Natural killer cell (primary cell): ENCODE results near the gene KRT3. TPM values are rescaled to one million over a fixed set of nuclear protein-coding genes. Genes with fewer than 3 reads are reported as not detected.

ENCODE experiments used
- ATAC-seq, 3 donors: fragments of 150-1000 bp in 2 of 3; fragments of 200-7000 bp in 1 of 3; cut with Tn5 transposase; 1 replicate in 1 of 3; 2 replicates in 2 of 3; pipeline ENCODE4 v1.10.0; 2021; ENCODE audit warnings: mild to moderate bottlenecking in 2 of 3, moderate library complexity in 2 of 3
- DNase-seq, 2 donors: peaks; one replicate each; pipeline versions ENCODE4 v3.0.0 to v3.0.0-alpha.2; 2013 to 2021; ENCODE audit warnings: mixed read lengths in 1 of 2
- H3K27ac ChIP-seq: one replicate; pipeline ENCODE4 v1.5.1; 2013; ENCODE audit warnings: mild to moderate bottlenecking, low read length
- H3K27me3 ChIP-seq: one replicate; pipeline ENCODE4 v1.6.1; 2013; ENCODE audit warnings: low read length; ENCODE audit not compliant: control insufficient read depth, insufficient read depth
- H3K36me3 ChIP-seq: one replicate; pipeline ENCODE4 v1.6.1; 2013; ENCODE audit warnings: low read length; ENCODE audit not compliant: control insufficient read depth, insufficient read depth
- H3K4me1 ChIP-seq: one replicate; pipeline ENCODE4 v1.6.1; 2013; ENCODE audit warnings: low read length; ENCODE audit not compliant: control insufficient read depth, insufficient read depth
- H3K4me3 ChIP-seq: one replicate; pipeline ENCODE4 v1.5.1; 2013; ENCODE audit warnings: low read length
- H3K9me3 ChIP-seq: one replicate; pipeline ENCODE4 v1.6.1; 2013; ENCODE audit warnings: low read length; ENCODE audit not compliant: control insufficient read depth, insufficient read depth
- H3K27ac Mint-ChIP-seq, 2 donors: one replicate each; pipeline ENCODE4 v1.8.0; 2022; ENCODE audit warnings: mild to moderate bottlenecking in 2 of 2, mixed read lengths in 2 of 2, moderate library complexity in 1 of 2
- H3K27me3 Mint-ChIP-seq, 2 donors: one replicate each; pipeline ENCODE4 v1.8.0; 2022; ENCODE audit warnings: low read depth in 2 of 2, mixed read lengths in 2 of 2
- H3K36me3 Mint-ChIP-seq: one replicate; pipeline ENCODE4 v1.8.0; 2022; ENCODE audit warnings: mixed read lengths
- H3K4me1 Mint-ChIP-seq, 2 donors: one replicate each; pipeline ENCODE4 v1.8.0; 2022; ENCODE audit warnings: mixed read lengths in 2 of 2
- H3K4me3 Mint-ChIP-seq: one replicate; pipeline ENCODE4 v1.8.0; 2022; ENCODE audit warnings: mild to moderate bottlenecking, moderate library complexity, mixed read lengths
- H3K9me3 Mint-ChIP-seq, 2 donors: one replicate each; pipeline ENCODE4 v1.8.0; 2022; ENCODE audit warnings: mixed read lengths in 2 of 2
- CTCF ChIP-seq: fragments of 200-600 bp; IDR thresholded peaks from one replicate; pipeline ENCODE4 v1.8.0; 2022; ENCODE audit warnings: antibody characterized with exemption
- WGBS: methylation state at CpG from one replicate; pipeline ENCODE4 v1.1.7; 2013; ENCODE audit warnings: missing lambda C conversion rate; ENCODE audit not compliant: insufficient coverage; 5-methylcytosine and 5-hydroxymethylcytosine counted together
- intact Hi-C: fragments of 100-400 bp; cut with micrococcal nuclease; formaldehyde crosslinking; loops from one replicate; pipeline ENCODE4 v1.14.2; 2022
- total RNA-seq, 4 donors: library from RNA; stranded (reverse); fragments of 120-200 nt in 1 of 4; gene quantifications; one replicate each; pipeline versions ENCODE4 v1.2.3 to v1.2.4, GENCODE V29; 2013 to 2022

The KRT3 gene
- total RNA-seq, 3 donors from 2014 or later (not counting 1 experiment from before 2014, with no cell fraction given) = not detected

GRCh38 chr12:52812749-52813148 is 16.8 kb upstream of the KRT3 start:
- Histone ChIP-seq H3K27ac (no peak overlapping the region), H3K4me3 (no peak overlapping the region), H3K36me3 (no peaks in the 10 kb centered on the region), H3K27me3 (no peaks in the 10 kb centered on the region), H3K4me1 (no peaks in the 10 kb centered on the region), H3K9me3 (no peaks in the 10 kb centered on the region)
- Mint-ChIP-seq H3K4me1 (peaks cover 4 to 10% of the 10 kb centered on the region in 2 donors), H3K36me3 (no peaks in the 10 kb centered on the region), H3K27ac (no peak overlapping the region), H3K9me3 (no peaks in the 10 kb centered on the region), H3K4me3 (no peak overlapping the region), H3K27me3 (peaks cover 6 to 14% of the 10 kb centered on the region in 2 donors)
- intact Hi-C loops = no loop called here
- ATAC-seq = no peak
- no peak for DNase-seq
- TF ChIP-seq CTCF = no peak
- 26% methylated on average over 3 of the region's 3 CpGs for WGBS

DNA sequence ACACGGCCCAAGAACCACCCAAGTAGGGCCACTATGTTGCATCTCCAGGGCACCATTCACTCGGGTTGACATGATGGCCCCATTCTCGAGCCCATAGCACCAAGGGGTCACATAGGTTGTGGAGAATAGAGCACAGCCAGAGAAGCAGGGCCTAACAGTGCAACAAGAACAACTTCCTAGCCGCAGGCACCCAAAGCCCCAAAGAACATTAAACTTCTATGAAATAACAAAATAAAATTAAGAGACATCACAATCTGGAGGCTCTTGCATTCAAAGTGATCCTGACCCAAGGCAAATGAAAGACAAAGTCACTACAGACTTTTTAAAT is 16.1 kb upstream of the KRT3 start:
- no peak overlapping the region for H3K4me3 Mint-ChIP-seq
- no peaks in the 10 kb centered on the region for H3K9me3 ChIP-seq
- no peaks in the 10 kb centered on the region for H3K36me3 ChIP-seq
- H3K9me3 Mint-ChIP-seq = no peaks in the 10 kb centered on the region
- H3K4me3 ChIP-seq = no peak overlapping the region
- H3K4me1 Mint-ChIP-seq = peaks cover 4% of the 10 kb centered on the region in 2 donors
- no peak for ATAC-seq
- no peaks in the 10 kb centered on the region for H3K27me3 ChIP-seq
- no peak overlapping the region for H3K27ac ChIP-seq
- no peak for TF ChIP-seq CTCF
- DNase-seq = no peak
- no peaks in the 10 kb centered on the region for H3K4me1 ChIP-seq
- H3K27me3 Mint-ChIP-seq = peaks cover 6% of the 10 kb centered on the region in 2 donors
- H3K27ac Mint-ChIP-seq = no peak overlapping the region
- H3K36me3 Mint-ChIP-seq = no peaks in the 10 kb centered on the region
- 74% methylated on average over 4 of the region's 4 CpGs for WGBS
- intact Hi-C loops = no loop called here

DNA sequence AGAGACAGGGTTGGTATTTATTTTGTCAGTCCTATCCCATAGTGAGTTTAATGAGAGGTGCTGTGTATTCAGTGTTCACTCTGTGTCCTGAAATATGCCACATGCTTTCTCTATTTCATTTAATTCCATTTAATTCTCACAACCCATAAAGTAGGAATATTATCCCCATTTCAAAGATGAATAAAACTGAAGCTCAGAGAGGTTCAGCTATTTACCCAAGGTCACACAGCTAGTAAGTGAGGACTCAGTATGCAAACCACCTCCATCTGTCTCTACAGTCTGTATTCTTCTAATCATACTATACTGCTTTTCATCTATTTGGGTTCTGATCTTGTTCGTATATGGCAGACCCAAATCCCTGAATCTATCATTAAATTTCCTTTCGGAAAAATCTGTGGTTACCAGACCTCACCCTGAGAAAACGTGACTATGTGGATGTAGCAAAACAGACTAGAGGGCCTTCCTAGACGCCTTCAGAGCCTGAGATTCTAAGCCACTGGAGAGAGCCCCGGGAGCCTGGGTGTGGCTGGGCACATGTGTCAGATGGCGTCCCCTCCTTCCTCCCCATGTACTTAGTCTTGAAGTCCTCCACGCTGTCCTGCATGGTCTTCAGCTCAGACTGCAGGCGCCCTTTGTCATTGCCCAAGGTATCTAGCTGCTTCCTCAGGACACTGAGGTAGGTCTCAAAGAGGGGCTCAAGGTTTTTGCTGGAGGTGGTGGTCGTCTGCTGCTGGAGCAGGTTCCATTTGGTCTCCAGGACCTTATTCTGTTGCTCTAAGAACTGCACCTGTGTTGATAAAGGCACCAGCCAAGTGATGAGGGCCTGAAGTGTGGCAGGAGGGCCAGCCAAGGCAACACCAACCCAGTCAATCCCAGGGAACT is 15.5 kb upstream of the KRT3 start:
- Mint-ChIP-seq H3K27me3 (peaks cover 6 to 8% of the 10 kb centered on the region in 2 donors), H3K4me1 (peaks cover 4% of the 10 kb centered on the region in 2 donors), H3K36me3 (no peaks in the 10 kb centered on the region), H3K27ac (no peak overlapping the region), H3K9me3 (no peaks in the 10 kb centered on the region), H3K4me3 (no peak overlapping the region)
- intact Hi-C loops = no loop called here
- no peak overlapping the region for H3K4me3 ChIP-seq
- ATAC-seq = no peak
- no peak for TF ChIP-seq CTCF
- H3K4me1 ChIP-seq = no peaks in the 10 kb centered on the region
- H3K36me3 ChIP-seq = no peaks in the 10 kb centered on the region
- H3K9me3 ChIP-seq = no peaks in the 10 kb centered on the region
- no peak for DNase-seq
- no peak overlapping the region for H3K27ac ChIP-seq
- 87% methylated on average over 9 of the region's 9 CpGs for WGBS
- H3K27me3 ChIP-seq = no peaks in the 10 kb centered on the region

- H3K27me3 ChIP-seq = no peaks in the 10 kb centered on the region
- no peaks in the 10 kb centered on the region for H3K36me3 Mint-ChIP-seq
- DNase-seq (no peak), ATAC-seq (no peak)
- H3K4me1 Mint-ChIP-seq = peaks cover 4% of the 10 kb centered on the region in 2 donors
- intact Hi-C loops = no loop called here
- 59% methylated on average over 4 of the region's 5 CpGs for WGBS
- no peaks in the 10 kb centered on the region for H3K4me1 ChIP-seq
- no peak overlapping the region for H3K27ac Mint-ChIP-seq
- TF ChIP-seq CTCF = no peak
- H3K27ac ChIP-seq = no peak overlapping the region
- H3K9me3 ChIP-seq = no peaks in the 10 kb centered on the region
- H3K4me3 ChIP-seq = no peak overlapping the region
- H3K27me3 Mint-ChIP-seq = peaks cover 6 to 8% of the 10 kb centered on the region in 2 donors
- H3K36me3 ChIP-seq = no peaks in the 10 kb centered on the region
- H3K4me3 Mint-ChIP-seq = no peak overlapping the region
- no peaks in the 10 kb centered on the region for H3K9me3 Mint-ChIP-seq
These were observed 14.6 kb upstream of the KRT3 start for GRCh38 chr12:52810554-52810953.
